SU-DHL-6 (cell line): Measurements from ENCODE around the gene AMACR.

Experiments
- H2AFZ ChIP-seq: fragments of 200-600 bp; sonication (generic); 2 replicates; pipeline ENCODE4 v1.6.1; 2014; ENCODE audit warnings: low read depth, mild to moderate bottlenecking, moderate library complexity, mixed read lengths, antibody characterized with exemption, low read length; ENCODE audit not compliant: severe bottlenecking
- H3F3A ChIP-seq: fragments of 200-600 bp; shearing (Covaris generic); 2 replicates; pipeline ENCODE4 v1.6.0; 2016; ENCODE audit warnings: antibody characterized with exemption, mild to moderate bottlenecking; ENCODE audit not compliant: insufficient read depth
- H3K27ac ChIP-seq: fragments of 200-600 bp; sonication (generic); 2 replicates; pipeline ENCODE4 v1.5.1; 2016; ENCODE audit warnings: low read depth, mild to moderate bottlenecking, low read length, moderate library complexity, mixed read lengths
- H3K27me3 ChIP-seq: fragments of 200-600 bp; sonication (generic), shearing (Covaris generic); 2 replicates; pipeline ENCODE4 v1.6.0; 2014; ENCODE audit warnings: mild to moderate bottlenecking, low read length
- H3K36me3 ChIP-seq: fragments of 200-600 bp; sonication (generic); 2 replicates; pipeline ENCODE4 v1.6.1; 2014; ENCODE audit warnings: mild to moderate bottlenecking, low read length, mixed read lengths
- H3K4me2 ChIP-seq: fragments of 300-600, 200-600 bp; shearing (Covaris generic), sonication (generic); 2 replicates; pipeline ENCODE4 v1.6.0; 2014; ENCODE audit warnings: low read length, low read depth, mild to moderate bottlenecking; ENCODE audit not compliant: poor library complexity, severe bottlenecking
- H3K4me3 ChIP-seq: fragments of 200-600 bp; sonication (generic); 2 replicates; pipeline ENCODE4 v1.5.1; 2014; ENCODE audit warnings: antibody characterized with exemption, low read length, mild to moderate bottlenecking, mixed read lengths; ENCODE audit not compliant: insufficient read depth, poor library complexity, severe bottlenecking
- H3K79me2 ChIP-seq: fragments of 200-600 bp; sonication (generic); 2 replicates; pipeline ENCODE4 v1.6.1; 2014; ENCODE audit warnings: mild to moderate bottlenecking, low read length, moderate library complexity; ENCODE audit not compliant: insufficient read depth
- H3K9ac ChIP-seq: fragments of 200-600 bp; sonication (generic); 2 replicates; pipeline ENCODE4 v1.7.0; 2014; ENCODE audit warnings: mild to moderate bottlenecking, low read length
- H3K9me2 ChIP-seq: fragments of 200-600 bp; sonication (generic); replicated peaks from 2 replicates; pipeline ENCODE4 v1.6.1; 2014; ENCODE audit warnings: low read length; ENCODE audit not compliant: insufficient read depth
- H3K9me3 ChIP-seq: fragments of 200-600 bp; sonication (generic); 2 replicates; pipeline ENCODE4 v1.6.1; 2014; ENCODE audit warnings: low read length, mixed read lengths; ENCODE audit not compliant: insufficient read depth
- H4K20me1 ChIP-seq: fragments of 200-600 bp; sonication (generic); 2 replicates; pipeline ENCODE4 v1.6.1; 2014; ENCODE audit warnings: low read depth, mild to moderate bottlenecking, antibody characterized with exemption, low read length, moderate library complexity, mixed read lengths
- EZH2phosphoT487 ChIP-seq: fragments of 200-600 bp; sonication (generic), shearing (Covaris generic); conservative IDR thresholded peaks from 2 replicates; pipeline ENCODE4 v1.6.1; 2018; ENCODE audit warnings: mild to moderate bottlenecking, antibody characterized with exemption, low read length, moderate library complexity, mixed read lengths
- TF ChIP-seq, protein P1 (sequence below): fragments of 200-600 bp; sonication (generic); IDR thresholded peaks from one replicate; pipeline ENCODE4 v1.5.1; 2017; ENCODE audit warnings: antibody characterized with exemption, mild to moderate bottlenecking, low read length, moderate library complexity; ENCODE audit not compliant: insufficient read depth, poor library complexity, severe bottlenecking

AMACR gene

GRCh38 chr5:34020726-34021125, 12.9 kb upstream of the AMACR start:
- Histone ChIP-seq H3K9ac (no peak overlapping the region), H3K9me3 (no peaks in the 10 kb centered on the region), H3K4me2 (no peak overlapping the region), H3K79me2 (no peaks in the 10 kb centered on the region), H3K4me3 (no peak overlapping the region), H2AFZ (no peak overlapping the region), H3K36me3 (no peaks in the 10 kb centered on the region), H3K27ac (no peak overlapping the region), H3F3A (no peaks in the 10 kb centered on the region), H4K20me1 (no peaks in the 10 kb centered on the region), H3K27me3 (no peaks in the 10 kb centered on the region), H3K9me2 (no peaks in the 10 kb centered on the region)
- TF ChIP-seq, protein P1, sequence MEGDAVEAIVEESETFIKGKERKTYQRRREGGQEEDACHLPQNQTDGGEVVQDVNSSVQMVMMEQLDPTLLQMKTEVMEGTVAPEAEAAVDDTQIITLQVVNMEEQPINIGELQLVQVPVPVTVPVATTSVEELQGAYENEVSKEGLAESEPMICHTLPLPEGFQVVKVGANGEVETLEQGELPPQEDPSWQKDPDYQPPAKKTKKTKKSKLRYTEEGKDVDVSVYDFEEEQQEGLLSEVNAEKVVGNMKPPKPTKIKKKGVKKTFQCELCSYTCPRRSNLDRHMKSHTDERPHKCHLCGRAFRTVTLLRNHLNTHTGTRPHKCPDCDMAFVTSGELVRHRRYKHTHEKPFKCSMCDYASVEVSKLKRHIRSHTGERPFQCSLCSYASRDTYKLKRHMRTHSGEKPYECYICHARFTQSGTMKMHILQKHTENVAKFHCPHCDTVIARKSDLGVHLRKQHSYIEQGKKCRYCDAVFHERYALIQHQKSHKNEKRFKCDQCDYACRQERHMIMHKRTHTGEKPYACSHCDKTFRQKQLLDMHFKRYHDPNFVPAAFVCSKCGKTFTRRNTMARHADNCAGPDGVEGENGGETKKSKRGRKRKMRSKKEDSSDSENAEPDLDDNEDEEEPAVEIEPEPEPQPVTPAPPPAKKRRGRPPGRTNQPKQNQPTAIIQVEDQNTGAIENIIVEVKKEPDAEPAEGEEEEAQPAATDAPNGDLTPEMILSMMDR = no peak
- no peak for TF ChIP-seq EZH2phosphoT487

GRCh38 chr5:34017254-34017653, 9.4 kb upstream of the AMACR start:
- Histone ChIP-seq H3K9me3 (no peaks in the 10 kb centered on the region), H4K20me1 (no peaks in the 10 kb centered on the region), H3K9ac (no peak overlapping the region), H3K27ac (no peak overlapping the region), H3K9me2 (no peaks in the 10 kb centered on the region), H3K36me3 (no peaks in the 10 kb centered on the region), H3K4me2 (no peak overlapping the region), H3K79me2 (no peaks in the 10 kb centered on the region), H3K4me3 (no peak overlapping the region), H3K27me3 (no peaks in the 10 kb centered on the region), H3F3A (no peaks in the 10 kb centered on the region), H2AFZ (no peak overlapping the region)
- TF ChIP-seq EZH2phosphoT487 = no peak
- TF ChIP-seq, protein P1 = no peak

GRCh38 chr5:34016750-34017149, 8.9 kb upstream of the AMACR start:
- Histone ChIP-seq H3K79me2 (no peaks in the 10 kb centered on the region), H4K20me1 (no peaks in the 10 kb centered on the region), H3F3A (no peaks in the 10 kb centered on the region), H3K4me2 (no peak overlapping the region), H3K27me3 (no peaks in the 10 kb centered on the region), H3K9ac (no peak overlapping the region), H3K4me3 (no peak overlapping the region), H2AFZ (no peak overlapping the region), H3K27ac (no peak overlapping the region), H3K9me2 (no peaks in the 10 kb centered on the region), H3K36me3 (no peaks in the 10 kb centered on the region), H3K9me3 (no peaks in the 10 kb centered on the region)
- TF ChIP-seq EZH2phosphoT487 = no peak
- TF ChIP-seq, protein P1 = no peak

DNA sequence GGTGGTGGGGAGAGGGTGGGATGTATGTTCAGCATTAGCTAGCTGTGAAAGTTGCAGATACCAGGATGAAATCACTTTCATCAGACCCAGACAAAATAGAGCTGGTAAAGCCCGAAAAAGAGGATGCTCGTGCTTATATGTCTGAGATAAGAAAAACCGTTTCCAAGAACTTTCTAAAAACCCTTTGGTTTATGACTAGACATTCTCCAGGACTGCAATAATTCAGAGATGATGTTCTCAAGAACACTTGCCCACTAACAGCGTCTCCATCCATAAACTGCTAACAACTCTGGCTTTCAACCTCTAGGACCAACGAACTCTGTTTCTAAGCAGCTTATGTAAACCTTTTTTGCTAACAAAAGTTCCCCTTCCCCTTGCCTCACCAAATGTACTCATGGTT, 8.4 kb upstream of the AMACR start:
- Histone ChIP-seq H3K4me3 (no peak overlapping the region), H3K79me2 (no peaks in the 10 kb centered on the region), H3K27me3 (no peaks in the 10 kb centered on the region), H3K9me2 (no peaks in the 10 kb centered on the region), H2AFZ (no peak overlapping the region), H3K9ac (no peak overlapping the region), H3K4me2 (no peak overlapping the region), H3K27ac (no peak overlapping the region), H3F3A (no peaks in the 10 kb centered on the region), H3K36me3 (no peaks in the 10 kb centered on the region), H4K20me1 (no peaks in the 10 kb centered on the region), H3K9me3 (no peaks in the 10 kb centered on the region)
- TF ChIP-seq, protein P1 = no peak
- no peak for TF ChIP-seq EZH2phosphoT487
